ENCODE data around the gene B3GAT1.

B3GAT1 gene

GRCh38 chr11:134339756-134340155 is 72.3 kb downstream of the B3GAT1 start:
- in situ Hi-C loops (cut with MboI; ENCODE audit: low sequenced_read_pairs): no loop called here

- in situ Hi-C loops (cut with MboI; ENCODE audit: low sequenced_read_pairs): no loop called here
Observed at GRCh38 chr11:134338654-134339053, 73.4 kb downstream of the B3GAT1 start.

GRCh38 chr11:134338068-134338467 is 74.0 kb downstream of the B3GAT1 start:
- in situ Hi-C loops (cut with MboI; ENCODE audit: low sequenced_read_pairs): no loop called here

GRCh38 chr11:134337051-134337450 is 75.0 kb downstream of the B3GAT1 start:
- in situ Hi-C loops (cut with MboI; ENCODE audit: low sequenced_read_pairs): no loop called here

GRCh38 chr11:134334796-134335571 is 77.1 kb downstream of the B3GAT1 start:
- in situ Hi-C loops (cut with MboI; ENCODE audit: low sequenced_read_pairs): no loop called here

- in situ Hi-C loops (cut with MboI; ENCODE audit: low sequenced_read_pairs): no loop called here
Observed at GRCh38 chr11:134333946-134334345, 78.1 kb downstream of the B3GAT1 start.

GRCh38 chr11:134333312-134333711 is 78.7 kb downstream of the B3GAT1 start:
- in situ Hi-C loops (cut with MboI; ENCODE audit: low sequenced_read_pairs): no loop called here

GRCh38 chr11:134332782-134333181 is 79.3 kb downstream of the B3GAT1 start:
- in situ Hi-C loops (cut with MboI; ENCODE audit: low sequenced_read_pairs): no loop called here

- in situ Hi-C loops (cut with MboI; ENCODE audit: low sequenced_read_pairs): no loop called here
Observed at GRCh38 chr11:134332189-134332631, 79.8 kb downstream of the B3GAT1 start.

GRCh38 chr11:134331354-134332188 is 80.5 kb downstream of the B3GAT1 start, which contains the start of gene GLB1L2:
TSS of gene GLB1L2 (plus strand) at chr11:134331988. CDS start at chr11:134332062, 74 bp downstream.
- in situ Hi-C loops (cut with MboI; ENCODE audit: low sequenced_read_pairs): no loop called here

GRCh38 chr11:134330611-134331353 is 81.3 kb downstream of the B3GAT1 start:
- in situ Hi-C loops (cut with MboI; ENCODE audit: low sequenced_read_pairs): no loop called here

Measured in HL-60/S4 (cell line).